GM12875 (cell line): Measurements from ENCODE around the gene EPHB6.

Experiments
- H3K4me3 ChIP-seq: one replicate; pipeline ENCODE4 v1.5.1; 2011; ENCODE audit warnings: low read depth, low read length, control low read depth
- TF ChIP-seq, protein P1 (sequence below): IDR thresholded peaks from 2 replicates; pipeline ENCODE4 v1.5.1; 2011; ENCODE audit warnings: low read depth, mild to moderate bottlenecking, control low read depth, inconsistent platforms, low read length, moderate library complexity, borderline replicate concordance; ENCODE audit not compliant: insufficient read depth

Gene EPHB6

DNA sequence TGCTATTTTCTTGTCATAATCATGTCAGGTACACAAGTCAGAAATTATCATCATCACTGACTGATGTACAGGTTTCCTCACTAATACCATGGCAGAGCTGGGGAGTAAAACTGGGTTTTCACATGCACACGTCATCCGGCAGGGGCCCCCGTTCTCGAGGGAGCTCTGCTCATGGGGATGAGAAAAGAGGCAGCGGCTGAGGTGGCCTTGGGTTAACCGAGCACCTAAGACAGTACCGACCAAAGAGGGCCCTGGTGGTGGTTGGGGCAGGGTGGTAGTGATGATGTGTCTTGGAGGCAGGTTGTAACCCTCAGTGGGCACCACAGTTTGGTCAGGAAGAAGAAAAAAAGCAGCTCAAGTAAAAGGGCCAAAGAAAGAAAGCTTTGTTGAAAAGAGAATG lies 42.8 kb downstream of the EPHB6 start:
- no peak overlapping the region for H3K4me3 ChIP-seq
- TF ChIP-seq, protein P1, sequence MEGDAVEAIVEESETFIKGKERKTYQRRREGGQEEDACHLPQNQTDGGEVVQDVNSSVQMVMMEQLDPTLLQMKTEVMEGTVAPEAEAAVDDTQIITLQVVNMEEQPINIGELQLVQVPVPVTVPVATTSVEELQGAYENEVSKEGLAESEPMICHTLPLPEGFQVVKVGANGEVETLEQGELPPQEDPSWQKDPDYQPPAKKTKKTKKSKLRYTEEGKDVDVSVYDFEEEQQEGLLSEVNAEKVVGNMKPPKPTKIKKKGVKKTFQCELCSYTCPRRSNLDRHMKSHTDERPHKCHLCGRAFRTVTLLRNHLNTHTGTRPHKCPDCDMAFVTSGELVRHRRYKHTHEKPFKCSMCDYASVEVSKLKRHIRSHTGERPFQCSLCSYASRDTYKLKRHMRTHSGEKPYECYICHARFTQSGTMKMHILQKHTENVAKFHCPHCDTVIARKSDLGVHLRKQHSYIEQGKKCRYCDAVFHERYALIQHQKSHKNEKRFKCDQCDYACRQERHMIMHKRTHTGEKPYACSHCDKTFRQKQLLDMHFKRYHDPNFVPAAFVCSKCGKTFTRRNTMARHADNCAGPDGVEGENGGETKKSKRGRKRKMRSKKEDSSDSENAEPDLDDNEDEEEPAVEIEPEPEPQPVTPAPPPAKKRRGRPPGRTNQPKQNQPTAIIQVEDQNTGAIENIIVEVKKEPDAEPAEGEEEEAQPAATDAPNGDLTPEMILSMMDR: no peak

DNA sequence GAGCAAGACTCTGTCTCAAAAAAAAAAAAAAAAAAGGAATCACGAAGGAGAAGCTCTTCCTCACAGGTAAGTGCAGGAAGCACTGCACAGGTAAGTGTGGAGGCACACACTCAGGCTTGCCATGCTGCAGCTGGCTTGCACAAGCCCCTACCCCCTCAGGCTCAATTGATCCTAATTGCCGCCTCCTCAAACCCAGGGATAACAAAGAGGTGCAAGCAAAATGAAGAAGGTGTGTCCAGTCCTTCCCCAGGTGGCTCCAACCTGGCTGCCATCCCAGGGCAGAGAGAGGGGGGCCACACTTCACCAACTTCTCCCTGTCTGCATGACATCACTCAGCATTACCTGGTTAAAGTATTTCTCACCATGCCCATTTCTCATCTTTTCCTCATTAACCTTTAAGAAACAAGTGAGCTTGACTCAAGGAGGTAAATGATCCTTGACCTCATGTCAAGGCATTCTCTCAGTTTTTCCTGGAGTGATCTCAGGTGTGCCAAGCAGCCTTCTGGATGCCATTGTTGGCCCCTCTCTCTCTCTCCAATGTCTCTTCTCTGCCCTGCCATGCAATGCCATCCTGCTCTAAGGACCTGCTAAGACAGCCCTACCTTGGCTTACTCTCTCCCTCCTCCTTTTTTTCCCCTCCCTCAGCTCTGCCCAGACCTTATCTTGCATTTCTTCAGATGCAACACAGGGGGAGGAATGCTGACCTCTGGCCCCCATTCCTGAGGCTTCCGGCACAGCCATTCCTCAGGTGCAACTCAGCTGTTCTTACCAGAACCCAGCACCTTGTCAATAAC lies 43.7 kb downstream of the EPHB6 start:
- H3K4me3 ChIP-seq: no peak overlapping the region
- TF ChIP-seq, protein P1: no peak

DNA sequence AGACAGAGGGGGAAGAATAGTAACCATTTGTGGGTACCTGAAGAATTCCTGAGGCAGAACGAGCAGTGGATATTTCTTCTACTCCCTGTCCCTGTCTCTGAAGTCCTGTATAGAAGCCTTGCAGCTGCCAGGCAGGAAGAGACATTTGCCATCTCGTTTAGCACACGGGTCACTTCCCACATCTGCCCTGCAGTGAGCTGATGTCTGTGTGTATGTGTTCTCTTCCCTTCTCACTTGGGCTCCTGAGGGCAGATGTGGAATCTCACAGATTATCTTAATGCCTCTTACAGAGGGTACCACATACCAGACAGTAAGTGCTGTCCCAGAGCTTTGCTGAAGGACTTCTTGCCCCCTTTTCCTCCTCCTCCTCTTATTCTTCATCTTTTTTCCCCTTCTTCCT lies 44.8 kb downstream of the EPHB6 start:
- TF ChIP-seq, protein P1: no peak
- no peak overlapping the region for H3K4me3 ChIP-seq

DNA sequence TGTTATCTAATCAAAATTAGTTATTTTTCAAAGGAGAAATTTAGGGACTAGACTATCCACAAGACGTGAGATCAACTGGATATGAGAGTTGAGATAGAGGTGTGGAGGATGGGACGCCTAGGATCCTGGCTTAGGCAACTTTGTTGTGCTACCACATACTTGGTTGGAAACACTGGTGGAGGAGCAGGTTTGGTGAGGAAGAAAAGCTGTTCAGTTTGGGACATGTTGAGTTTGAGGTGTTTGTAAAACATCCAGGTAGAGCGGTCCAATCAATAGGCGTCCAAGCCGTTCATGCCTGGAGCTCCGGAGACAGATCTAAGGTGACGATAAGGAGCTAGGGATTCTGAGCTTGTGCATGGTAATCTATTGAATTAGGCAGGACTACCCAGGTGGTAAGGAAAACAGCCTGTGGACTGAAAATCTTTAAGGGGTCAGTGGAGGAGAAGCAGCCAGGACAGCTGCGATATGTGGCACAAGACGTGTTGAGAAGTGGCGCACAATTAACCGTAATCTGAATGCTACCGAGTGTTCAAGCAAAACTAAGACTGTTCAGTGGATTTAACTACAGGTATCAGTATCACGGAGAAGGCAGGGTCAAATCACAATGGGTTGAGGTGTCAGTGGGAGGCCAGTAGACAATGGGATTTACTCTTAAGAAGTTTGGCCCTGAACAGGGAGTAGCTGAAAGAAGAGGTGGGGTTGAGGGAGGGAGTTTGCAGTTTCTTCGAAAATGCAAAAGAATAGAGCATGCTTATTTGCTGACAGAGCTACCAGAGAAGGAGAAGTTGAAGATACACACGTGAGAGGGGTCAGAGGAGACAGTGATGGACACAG lies 46.8 kb downstream of the EPHB6 start:
- TF ChIP-seq, protein P1: no peak
- no peak overlapping the region for H3K4me3 ChIP-seq

DNA sequence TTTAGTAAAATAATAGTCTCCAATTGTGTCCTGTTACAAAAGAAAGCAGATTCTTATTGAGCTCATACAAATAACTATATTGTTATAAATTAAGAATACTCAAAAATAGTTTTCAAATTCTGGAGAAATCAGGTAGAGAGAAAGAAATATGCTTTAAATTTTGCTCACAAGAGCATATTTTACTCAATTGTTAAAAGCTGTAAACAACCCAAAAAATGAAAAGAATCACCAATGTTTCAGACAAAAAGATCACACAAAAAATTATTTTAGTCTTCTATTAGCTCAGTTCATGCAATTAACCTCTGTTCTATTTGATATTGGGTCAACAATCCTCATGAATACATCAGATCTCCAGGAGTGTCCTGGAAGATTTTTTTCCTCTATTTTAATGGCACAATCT lies 49.3 kb downstream of the EPHB6 start:
- TF ChIP-seq, protein P1: no peak
- no peak overlapping the region for H3K4me3 ChIP-seq

DNA sequence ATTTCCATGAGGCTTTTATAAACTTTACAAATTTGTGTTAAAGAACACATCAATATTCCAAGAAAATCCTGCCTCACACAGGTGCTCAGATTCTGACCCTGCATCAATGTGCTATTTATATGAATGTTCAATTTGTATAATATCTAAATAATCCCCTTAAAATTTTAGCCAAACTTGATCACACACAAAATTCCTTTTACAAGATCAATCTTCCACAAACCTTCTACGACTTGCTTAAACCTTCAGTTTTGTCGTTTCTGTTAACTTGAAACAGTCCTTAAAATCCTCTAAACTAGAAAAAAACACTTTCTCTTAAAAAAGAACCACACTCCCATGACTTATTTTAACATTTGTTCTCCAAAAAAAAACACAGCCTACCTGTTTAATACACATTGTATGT lies 50.9 kb downstream of the EPHB6 start:
- TF ChIP-seq, protein P1: no peak
- H3K4me3 ChIP-seq: no peak overlapping the region
